Uterus (tissue), 4 donors: ENCODE measurements around the gene SNCAIP. TPM values are rescaled to one million over a fixed set of nuclear protein-coding genes. Genes with fewer than 3 reads are reported as not detected.

ENCODE experiments used
- DNase-seq, 2 donors: peaks; one replicate each; pipeline ENCODE4 v3.0.0-alpha.2; 2019 to 2020
- H3K27ac ChIP-seq, 2 donors: fragments of 200-600 bp; sonication (generic); 1 replicate in 1 of 2; 2 replicates in 1 of 2; pipeline ENCODE4 v1.5.1; 2016 to 2018
- H3K27me3 ChIP-seq, 2 donors: fragments of 200-600 bp; sonication (generic); one replicate each; pipeline ENCODE4 v1.5.1; 2018 to 2019; ENCODE audit warnings: control low read depth in 1 of 2
- H3K36me3 ChIP-seq, 2 donors: fragments of 200-600 bp; sonication (generic); one replicate each; pipeline ENCODE4 v1.5.1; 2019; ENCODE audit warnings: control low read depth in 1 of 2
- H3K4me1 ChIP-seq, 2 donors: fragments of 200-600 bp; sonication (generic); one replicate each; pipeline ENCODE4 v1.5.1; 2018 to 2019; ENCODE audit warnings: control low read depth in 1 of 2
- H3K4me3 ChIP-seq, 2 donors: fragments of 200-600 bp; sonication (generic); 1 replicate in 1 of 2; 2 replicates in 1 of 2; pipeline ENCODE4 v1.5.1; 2018 to 2019; ENCODE audit warnings: mild to moderate bottlenecking in 1 of 2
- H3K9me3 ChIP-seq, 2 donors: fragments of 200-600 bp; sonication (generic); one replicate each; pipeline ENCODE4 v1.5.1; 2019; ENCODE audit warnings: control low read depth in 1 of 2
- POLR2A ChIP-seq, 2 donors: fragments of 450-650 bp; IDR thresholded peaks; one replicate each; pipeline ENCODE4 v1.6.1; 2016; ENCODE audit warnings: antibody characterized with exemption in 2 of 2, mild to moderate bottlenecking in 1 of 2, moderate library complexity in 1 of 2
- intact Hi-C: fragments of 100-400 bp; cut with DNase I; formaldehyde crosslinking; loops from one replicate; pipeline ENCODE4 v1.15.1; 2023; ENCODE audit warnings: low total_unique reads
- total RNA-seq, 4 donors: library from RNA; depleted of rRNA in 3 of 4; stranded (reverse); fragments of >200 nt in 3 of 4; gene quantifications; one replicate each; pipeline versions ENCODE4 v1.1.0 to v1.2.4, GENCODE V29; 2014 to 2023
- TF ChIP-seq, protein P1 (sequence below), 4 experiments: fragments of 200-600 bp in 2 of 4; fragments of 450-650 bp in 2 of 4; sonication (generic) in 2 of 4; IDR thresholded peaks; one replicate each; pipeline ENCODE4 v1.5.1; 2016 to 2019; ENCODE audit warnings: antibody characterized with exemption in 4 of 4, mild to moderate bottlenecking in 2 of 4, moderate library complexity in 1 of 4
- donor health status: DM: yes; HTN: yes; CAD: no.

SNCAIP gene
- total RNA-seq, 4 donors from 2014 or later, result 15.3 to 104 (median 35.0) TPM

DNA sequence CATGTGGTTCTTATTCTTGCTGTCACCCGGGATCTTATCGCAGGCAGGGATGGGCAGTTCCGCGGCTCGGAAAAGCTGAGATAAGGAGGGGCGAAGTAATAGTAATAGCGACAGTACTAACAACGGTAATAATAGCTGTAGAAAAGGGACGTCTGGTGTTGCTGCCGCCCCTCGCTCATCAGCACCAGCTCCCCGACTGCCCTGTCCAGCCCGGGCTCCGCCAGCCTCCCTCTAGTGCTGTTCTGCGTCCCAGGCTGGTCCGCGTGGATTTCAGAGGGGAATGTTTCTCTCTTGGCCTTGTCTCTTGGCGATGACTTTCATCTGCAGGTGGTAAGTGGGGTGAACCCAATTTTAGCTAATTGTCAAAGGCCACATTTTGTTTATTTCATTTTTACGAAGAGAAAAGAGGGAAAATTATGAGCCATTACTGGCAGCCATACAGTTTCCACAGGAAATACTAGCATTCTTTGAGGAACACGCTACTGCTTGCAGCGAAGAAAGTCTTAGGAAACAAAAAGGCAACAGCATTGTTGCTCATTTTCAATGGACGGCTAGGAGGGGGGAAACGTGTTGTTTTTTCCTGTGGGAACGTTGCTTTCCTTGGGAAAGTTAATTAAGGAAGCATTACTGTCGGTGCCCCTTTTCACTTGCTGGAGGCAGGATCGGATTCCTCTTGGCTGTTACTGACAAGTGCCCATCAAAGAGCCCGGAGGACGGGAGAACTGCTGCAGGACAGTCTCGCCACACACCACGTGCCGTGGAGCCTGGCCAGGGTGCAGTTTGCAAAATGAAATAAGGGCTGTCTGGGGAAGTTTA, 762 bp downstream of the SNCAIP start:
- Histone ChIP-seq H3K9me3 (no peaks in the 10 kb centered on the region), H3K27me3 (no peaks in the 10 kb centered on the region), H3K4me1 (no peaks in the 10 kb centered on the region), H3K36me3 (no peaks in the 10 kb centered on the region), H3K4me3 (peak overlapping the region; percentile 68 to 83), H3K27ac (peak overlapping the region; percentile 90 to 91)
- DNase-seq, result peak; percentile 35 to 44
- intact Hi-C loops, result no loop called here
- TF ChIP-seq POLR2A (IDR thresholded peaks at IDR 0.05), result no peak
- TF ChIP-seq, protein P1, sequence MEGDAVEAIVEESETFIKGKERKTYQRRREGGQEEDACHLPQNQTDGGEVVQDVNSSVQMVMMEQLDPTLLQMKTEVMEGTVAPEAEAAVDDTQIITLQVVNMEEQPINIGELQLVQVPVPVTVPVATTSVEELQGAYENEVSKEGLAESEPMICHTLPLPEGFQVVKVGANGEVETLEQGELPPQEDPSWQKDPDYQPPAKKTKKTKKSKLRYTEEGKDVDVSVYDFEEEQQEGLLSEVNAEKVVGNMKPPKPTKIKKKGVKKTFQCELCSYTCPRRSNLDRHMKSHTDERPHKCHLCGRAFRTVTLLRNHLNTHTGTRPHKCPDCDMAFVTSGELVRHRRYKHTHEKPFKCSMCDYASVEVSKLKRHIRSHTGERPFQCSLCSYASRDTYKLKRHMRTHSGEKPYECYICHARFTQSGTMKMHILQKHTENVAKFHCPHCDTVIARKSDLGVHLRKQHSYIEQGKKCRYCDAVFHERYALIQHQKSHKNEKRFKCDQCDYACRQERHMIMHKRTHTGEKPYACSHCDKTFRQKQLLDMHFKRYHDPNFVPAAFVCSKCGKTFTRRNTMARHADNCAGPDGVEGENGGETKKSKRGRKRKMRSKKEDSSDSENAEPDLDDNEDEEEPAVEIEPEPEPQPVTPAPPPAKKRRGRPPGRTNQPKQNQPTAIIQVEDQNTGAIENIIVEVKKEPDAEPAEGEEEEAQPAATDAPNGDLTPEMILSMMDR (IDR thresholded peaks at IDR 0.05), result no peak

DNA sequence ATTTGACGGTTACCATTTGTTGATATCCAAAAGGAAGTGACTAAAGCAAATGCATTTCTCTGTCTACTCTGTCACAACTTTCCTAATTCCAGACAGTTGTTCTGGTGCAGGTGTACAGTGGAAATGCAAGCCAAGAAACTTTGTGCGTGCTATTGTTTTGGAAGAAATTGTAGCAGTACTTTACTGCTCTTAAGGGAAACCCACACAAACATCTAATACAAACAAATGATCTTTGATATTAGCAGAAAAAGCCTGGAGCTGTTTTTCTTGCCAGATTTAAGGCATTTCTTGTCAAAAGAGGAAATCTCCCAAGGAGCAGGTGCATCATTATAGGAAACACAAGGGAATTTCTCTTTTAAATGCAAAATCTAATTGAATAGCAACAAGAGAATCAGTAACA, 2.0 kb downstream of the SNCAIP start:
- TF ChIP-seq POLR2A (IDR thresholded peaks at IDR 0.05), result no peak
- intact Hi-C loops, result no loop called here
- DNase-seq, result no peak
- no peak overlapping the region for H3K4me3 ChIP-seq
- no peaks in the 10 kb centered on the region for H3K36me3 ChIP-seq
- H3K4me1 ChIP-seq, result no peaks in the 10 kb centered on the region
- no peaks in the 10 kb centered on the region for H3K27me3 ChIP-seq
- H3K9me3 ChIP-seq, result no peaks in the 10 kb centered on the region
- H3K27ac ChIP-seq, result no peak overlapping the region

DNA sequence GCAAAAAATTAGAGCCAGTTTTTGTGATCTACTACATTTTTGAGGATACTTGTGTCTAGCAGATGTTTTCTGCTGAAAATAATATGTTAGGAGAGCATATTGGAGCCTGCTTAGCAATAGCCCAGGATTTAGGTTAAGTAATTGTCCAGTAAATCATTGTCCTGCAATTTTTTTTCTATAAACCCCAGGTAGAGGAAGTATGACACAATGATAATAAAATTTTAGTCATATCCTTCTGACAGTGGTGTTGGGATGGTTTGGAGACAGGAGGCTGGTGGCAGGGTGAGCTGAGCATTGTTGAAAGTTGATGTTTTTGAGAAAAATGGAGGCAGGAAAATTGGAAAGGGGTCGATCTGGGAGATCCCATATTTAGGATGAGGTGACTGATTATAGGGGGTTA, 3.5 kb downstream of the SNCAIP start:
- Histone ChIP-seq H3K36me3 (no peaks in the 10 kb centered on the region), H3K27me3 (no peaks in the 10 kb centered on the region), H3K4me1 (no peaks in the 10 kb centered on the region), H3K27ac (no peak overlapping the region), H3K4me3 (no peak overlapping the region), H3K9me3 (no peaks in the 10 kb centered on the region)
- no peak for DNase-seq
- no peak for TF ChIP-seq POLR2A (IDR thresholded peaks at IDR 0.05)
- TF ChIP-seq, protein P1 (IDR thresholded peaks at IDR 0.05), result no peak
- intact Hi-C loops, result no loop called here

DNA sequence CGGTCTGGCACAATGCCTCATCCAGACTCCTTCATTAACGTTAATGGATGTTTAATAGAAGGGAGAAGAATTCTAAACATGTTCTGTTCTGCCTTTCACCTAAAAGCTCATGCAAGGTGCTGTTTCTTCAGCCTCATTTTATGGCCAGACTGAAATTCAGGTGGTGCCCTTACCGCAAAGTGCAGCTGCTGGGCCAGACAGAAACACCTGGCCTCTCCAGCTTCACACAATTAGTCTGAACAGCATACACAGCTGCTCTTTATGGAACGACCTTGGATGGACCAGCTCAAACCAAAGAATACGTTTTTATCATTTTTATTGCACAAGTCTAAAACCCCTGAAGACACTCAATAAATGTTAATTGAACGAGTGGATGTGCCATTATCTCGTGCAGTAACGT, 4.6 kb downstream of the SNCAIP start:
- TF ChIP-seq POLR2A (IDR thresholded peaks at IDR 0.05), result no peak
- TF ChIP-seq, protein P1 (IDR thresholded peaks at IDR 0.05), result no peak

DNA sequence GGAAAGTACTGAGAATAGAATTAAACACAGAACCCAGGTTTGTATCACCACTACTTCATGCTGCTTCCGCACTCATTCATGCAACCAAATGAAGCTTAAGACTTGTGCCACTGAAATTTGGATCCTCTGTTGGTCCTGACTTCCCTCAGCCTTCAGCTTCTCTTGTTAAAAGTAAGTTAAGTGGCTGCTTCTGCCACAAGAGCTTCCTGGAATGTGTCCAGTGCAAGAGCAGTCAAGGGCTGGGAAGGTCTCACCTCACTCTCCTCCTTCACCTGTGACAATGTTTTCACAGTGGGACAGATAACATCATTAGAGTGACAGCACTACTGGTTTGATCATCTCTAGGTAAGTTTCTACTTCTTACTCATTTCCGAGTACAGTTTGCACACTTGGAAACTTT, 7.9 kb downstream of the SNCAIP start:
- no peaks in the 10 kb centered on the region for H3K36me3 ChIP-seq
- H3K4me1 ChIP-seq, result peaks cover 0 to 5% of the 10 kb centered on the region in 2 donors
- no peaks in the 10 kb centered on the region for H3K27me3 ChIP-seq
- no peak overlapping the region for H3K4me3 ChIP-seq
- TF ChIP-seq POLR2A (IDR thresholded peaks at IDR 0.05), result no peak
- TF ChIP-seq, protein P1 (IDR thresholded peaks at IDR 0.05), result no peak
- intact Hi-C loops, result no loop called here
- no peak for DNase-seq
- H3K9me3 ChIP-seq, result no peaks in the 10 kb centered on the region
- H3K27ac ChIP-seq, result no peak overlapping the region

More for the DNA sequence above, 4.6 kb downstream of the SNCAIP start:
- H3K27me3 ChIP-seq, result no peaks in the 10 kb centered on the region
- H3K4me1 ChIP-seq, result no peaks in the 10 kb centered on the region
- H3K27ac ChIP-seq, result no peak overlapping the region
- H3K4me3 ChIP-seq, result no peak overlapping the region
- DNase-seq, result no peak
- H3K9me3 ChIP-seq, result no peaks in the 10 kb centered on the region
- H3K36me3 ChIP-seq, result no peaks in the 10 kb centered on the region
- intact Hi-C loops, result no loop called here
